T-helper 22 cell (primary cell): Measurements from ENCODE around the gene ZFYVE9.
"Not testable (repeated sequence)": the region's sequence is repeated elsewhere in the genome, so short reads cannot be mapped to it uniquely, and the experiment has no call there.

Experiments
- DNase-seq: peaks from one replicate; pipeline ENCODE4 v3.0.0-alpha.2; 2020; ENCODE audit warnings: low read depth

ZFYVE9 gene

DNA sequence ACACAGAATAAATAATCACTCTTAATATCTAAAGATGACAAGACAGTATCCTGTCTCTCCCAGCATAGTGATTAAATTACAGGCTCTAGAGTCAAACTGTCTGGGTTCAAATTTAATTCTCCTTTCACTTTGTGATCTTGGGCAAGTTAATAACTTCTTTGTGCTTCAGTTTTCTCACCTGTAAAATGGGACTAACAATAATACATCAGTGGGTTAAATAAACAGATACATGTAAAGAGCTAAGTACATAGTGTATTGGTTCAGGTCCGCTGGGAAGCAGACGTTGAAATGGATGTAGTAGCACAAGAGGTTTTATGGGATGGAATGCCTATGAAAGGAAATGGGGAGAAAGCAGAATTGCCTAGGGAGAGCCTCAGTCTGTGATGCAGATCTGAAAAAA lies 10.7 kb downstream of the ZFYVE9 start:
- no peak for DNase-seq

DNA sequence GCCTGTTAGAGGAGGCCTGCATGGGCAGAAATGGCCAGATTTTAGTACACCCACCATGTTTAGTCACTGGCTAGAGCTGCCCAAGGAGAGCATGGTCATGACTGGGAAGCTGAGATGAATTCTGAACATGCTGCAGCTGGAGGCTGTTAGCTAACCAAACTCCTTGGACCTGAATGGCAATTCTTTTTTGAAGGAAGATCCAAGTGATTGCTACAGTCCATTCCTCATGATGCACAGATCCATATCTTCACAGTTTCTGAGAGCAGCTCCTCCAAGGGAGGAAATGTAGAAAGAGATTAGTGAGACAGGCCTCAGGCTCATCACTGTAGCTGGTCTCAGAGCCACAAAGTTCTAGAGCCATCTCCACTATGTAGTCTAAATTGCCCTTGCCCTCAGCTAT lies 11.1 kb downstream of the ZFYVE9 start:
- no peak for DNase-seq

- no peak for DNase-seq
These were observed 12.0 kb downstream of the ZFYVE9 start for GRCh38 chr1:52153898-52154297.

GRCh38 chr1:52156460-52156859 lies 14.6 kb downstream of the ZFYVE9 start:
- no peak for DNase-seq

DNA sequence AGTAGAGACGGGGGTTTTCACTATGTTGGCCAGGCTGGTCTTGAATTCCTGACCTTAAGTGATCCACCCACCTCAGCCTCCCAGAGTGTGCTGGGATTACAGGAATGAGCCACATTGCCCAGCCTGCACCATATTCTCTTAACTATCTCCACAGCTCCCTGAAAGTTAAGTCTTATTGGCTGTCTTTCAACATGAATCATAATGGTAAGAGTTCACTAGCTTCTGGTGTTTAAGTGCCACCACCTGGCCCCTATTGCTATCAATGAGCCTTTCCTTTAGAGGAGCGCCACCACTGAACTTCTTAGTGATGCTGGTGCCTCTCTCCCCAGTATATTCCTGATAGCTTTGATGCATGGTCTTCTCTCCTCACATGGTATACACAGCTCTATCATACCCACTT lies 15.7 kb downstream of the ZFYVE9 start:
- no peak for DNase-seq

DNA sequence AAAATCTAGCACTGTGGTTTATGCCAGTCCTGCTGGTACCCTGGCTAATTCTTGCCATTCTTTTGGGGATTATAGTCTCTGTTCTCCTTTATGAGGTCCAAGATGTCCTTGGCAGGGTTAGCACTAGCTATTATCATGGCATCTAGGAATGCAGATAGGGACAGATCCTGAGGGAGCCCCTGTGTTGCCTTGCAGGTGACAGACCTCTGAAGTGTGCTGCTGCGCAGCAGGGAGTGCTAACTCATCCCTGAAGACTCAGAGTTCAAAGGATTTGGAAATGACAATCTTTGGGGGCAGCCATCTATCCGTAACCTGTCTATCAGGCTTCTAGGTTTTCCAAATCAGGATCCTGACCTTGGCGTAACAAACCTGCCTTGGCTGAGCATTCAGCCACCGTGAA lies 16.3 kb downstream of the ZFYVE9 start:
- no peak for DNase-seq

- DNase-seq: no peak
These were observed 17.3 kb downstream of the ZFYVE9 start for GRCh38 chr1:52159033-52159789.

- no peak for DNase-seq
These were observed 21.1 kb downstream of the ZFYVE9 start for GRCh38 chr1:52162947-52163346.

DNA sequence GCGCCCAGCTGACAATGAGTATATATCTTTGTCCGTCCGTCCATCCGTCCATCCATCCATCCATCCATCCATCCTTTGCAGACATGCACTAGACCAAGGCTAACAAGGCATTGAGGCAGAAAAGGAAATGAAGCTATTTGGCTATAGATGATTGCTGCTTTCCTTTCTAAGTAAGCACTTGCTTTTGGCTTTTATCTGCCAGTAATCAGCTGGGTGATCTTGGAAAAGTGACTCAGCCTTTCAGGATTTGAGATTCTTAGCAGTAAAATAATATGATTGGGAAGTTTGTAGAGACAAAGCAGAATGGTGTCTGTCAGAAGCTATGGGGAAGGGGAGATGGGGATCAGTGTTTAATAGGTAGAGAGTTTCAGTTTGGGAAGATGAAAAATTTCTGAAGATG lies 22.7 kb downstream of the ZFYVE9 start:
- DNase-seq: no peak

GRCh38 chr1:52166996-52167753 lies 25.3 kb downstream of the ZFYVE9 start:
- DNase-seq: no peak

DNA sequence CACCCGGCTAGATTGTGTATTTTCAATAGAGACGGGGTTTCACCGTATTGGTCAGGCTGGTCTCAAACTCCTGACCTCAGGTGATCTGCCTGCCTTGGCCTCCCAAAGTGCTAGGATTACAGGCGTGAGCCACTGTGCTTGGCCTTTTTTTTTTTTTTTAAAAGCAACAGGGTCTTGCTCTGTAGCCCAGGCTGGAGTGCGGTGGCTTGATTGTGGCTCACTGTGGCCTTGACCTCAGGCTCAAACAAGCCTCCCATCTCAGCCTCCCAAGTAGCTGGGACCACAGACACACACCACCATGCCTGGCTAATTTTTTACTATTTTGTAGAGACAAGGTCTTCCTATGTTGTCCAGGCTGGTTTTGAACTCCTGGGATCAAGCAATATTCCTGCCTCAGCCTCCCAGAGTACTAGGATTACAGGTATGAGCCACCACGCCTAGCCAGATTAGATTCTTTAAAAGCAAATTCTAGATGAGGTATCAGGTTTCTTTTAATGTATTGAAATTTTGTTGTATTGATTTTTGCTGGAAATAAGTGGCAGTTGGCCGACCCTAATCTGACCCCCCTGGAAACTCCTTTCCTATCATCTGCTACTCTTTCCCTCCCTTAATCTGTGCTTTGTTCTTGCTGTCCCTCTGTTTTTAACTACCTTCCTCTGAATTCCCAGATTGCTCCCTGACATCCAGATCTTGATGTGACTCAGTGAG lies 26.6 kb downstream of the ZFYVE9 start:
- DNase-seq: no peak

DNA sequence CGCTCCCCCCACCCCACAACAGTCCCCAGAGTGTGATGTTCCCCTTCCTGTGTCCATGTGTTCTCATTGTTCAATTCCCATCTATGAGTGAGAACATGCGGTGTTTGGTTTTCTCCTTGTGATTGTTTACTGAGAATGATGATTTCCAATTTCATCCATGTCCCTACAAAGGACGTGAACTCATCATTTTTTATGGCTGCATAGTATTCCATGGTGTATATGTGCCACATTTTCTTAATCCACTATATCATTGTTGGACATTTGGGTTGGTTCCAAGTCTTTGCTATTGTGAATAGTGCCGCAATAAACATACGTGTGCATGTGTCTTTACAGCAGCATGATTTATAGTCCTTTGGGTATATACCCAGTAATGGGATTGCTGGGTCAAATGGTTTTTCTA lies 29.3 kb downstream of the ZFYVE9 start:
- not testable (repeated sequence) for DNase-seq

DNA sequence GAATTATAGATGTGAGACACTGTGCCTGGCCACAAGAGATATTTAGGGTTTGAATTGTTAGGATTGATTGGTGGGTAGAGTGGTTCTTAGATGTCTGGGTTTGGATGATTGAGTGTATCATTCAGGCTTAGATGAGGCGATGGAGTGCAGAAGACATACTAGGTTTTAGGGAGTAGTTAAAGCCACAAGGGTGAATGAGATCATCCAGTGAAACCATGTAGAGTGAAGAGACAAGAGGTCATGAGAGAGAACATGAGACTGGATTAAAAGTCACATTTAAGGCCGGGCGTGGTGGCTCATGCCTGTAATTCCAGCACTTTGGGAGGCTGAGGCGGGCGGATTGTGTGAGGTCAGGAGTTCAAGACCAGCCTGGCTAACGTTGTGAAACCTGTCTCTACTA lies 37.2 kb downstream of the ZFYVE9 start:
- no peak for DNase-seq

- DNase-seq: no peak
These were observed 38.3 kb downstream of the ZFYVE9 start for GRCh38 chr1:52180176-52180575.

DNA sequence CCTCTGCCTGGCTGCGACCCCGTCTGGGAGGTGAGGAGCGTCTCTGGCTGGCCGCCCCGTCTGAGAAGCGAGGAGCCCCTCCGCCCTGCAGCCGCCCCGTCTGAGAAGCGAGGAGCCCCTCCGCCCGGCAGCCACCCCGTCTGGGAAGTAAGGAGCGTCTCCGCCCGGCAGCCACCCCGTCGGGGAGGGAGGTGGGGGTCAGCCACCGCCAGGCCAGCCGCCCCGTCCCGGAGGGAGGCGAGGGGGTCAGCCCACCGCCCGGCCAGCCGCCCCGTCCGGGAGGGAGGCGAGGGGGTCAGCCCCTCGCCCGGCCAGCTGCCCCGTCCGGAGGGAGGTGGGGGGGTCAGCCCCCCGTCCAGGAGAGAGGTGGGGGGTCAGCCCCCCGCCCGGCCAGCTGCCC lies 39.9 kb downstream of the ZFYVE9 start:
- DNase-seq: not testable (repeated sequence)

- DNase-seq: not testable (repeated sequence)
These were observed 40.4 kb downstream of the ZFYVE9 start for GRCh38 chr1:52182328-52182727.

DNA sequence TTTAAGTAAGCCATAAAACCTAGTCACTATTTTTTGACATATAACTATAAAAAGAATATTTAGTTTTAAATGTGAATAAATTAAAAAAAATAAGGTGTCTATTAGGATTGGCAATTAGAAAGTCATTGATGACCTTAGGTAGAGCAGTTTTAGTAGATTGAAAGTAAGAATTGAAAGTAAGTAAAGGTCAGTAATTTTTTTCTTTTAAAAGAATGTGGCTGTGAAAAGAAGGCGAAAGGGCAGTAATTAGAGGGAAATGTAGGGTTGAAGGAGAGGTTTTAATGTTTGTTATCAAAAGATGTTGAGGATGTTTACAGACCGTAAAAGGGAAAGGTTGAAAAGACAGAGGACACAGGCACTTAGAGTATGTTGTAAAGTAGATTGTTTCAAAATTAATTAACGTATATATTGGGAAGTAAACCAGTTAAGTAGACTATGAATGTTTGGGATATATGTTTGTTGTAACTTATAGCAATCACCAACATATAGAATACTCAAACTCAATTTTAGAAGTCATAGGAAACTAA lies 41.0 kb downstream of the ZFYVE9 start:
- DNase-seq: no peak

DNA sequence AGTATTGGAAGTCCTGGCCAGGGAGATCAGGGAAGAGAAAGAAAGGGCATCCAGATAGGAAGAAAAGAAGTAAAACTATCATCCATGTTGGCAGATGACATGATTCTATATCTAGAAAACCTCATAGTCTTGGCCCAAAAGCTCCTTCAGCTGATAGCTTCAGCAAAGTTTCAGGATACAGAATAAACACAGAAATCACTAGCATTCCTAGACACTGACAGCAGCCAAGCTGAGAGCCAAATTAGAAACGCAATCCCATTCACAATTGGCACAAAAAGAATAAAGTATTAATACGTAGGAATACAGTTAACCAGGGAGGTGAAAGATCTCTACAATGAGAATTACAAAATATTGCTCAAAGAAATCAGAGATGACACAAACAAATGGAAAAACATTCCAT lies 44.6 kb downstream of the ZFYVE9 start:
- no peak for DNase-seq

GRCh38 chr1:52189898-52190480 lies 48.1 kb downstream of the ZFYVE9 start:
- no peak for DNase-seq

- no peak for DNase-seq
These were observed 48.8 kb downstream of the ZFYVE9 start for GRCh38 chr1:52190500-52191252.

- no peak for DNase-seq
These were observed 49.6 kb downstream of the ZFYVE9 start for GRCh38 chr1:52191395-52191965.
